COLO829 (cell line): Measurements from ENCODE around the gene WDHD1.
A peak's percentile ranks its signal among the peaks of the same experiment; 100 is the strongest.
"Not testable (repeated sequence)": the region's sequence is repeated elsewhere in the genome, so short reads cannot be mapped to it uniquely, and the experiment has no call there.

Source experiments
- DNase-seq: peaks from one replicate; pipeline ENCODE4 v3.0.0; 2012; ENCODE audit warnings: low spot score

Gene WDHD1

GRCh38 chr14:55026793-55027561 lies at the start of gene WDHD1, which contains the start of gene SOCS4:
WDHD1 (minus strand) TSS chr14:55027099; CDS start chr14:55026787, 312 bp downstream.
SOCS4 (plus strand) TSS chr14:55027236; CDS start chr14:55043042, 15,806 bp downstream.
- peak; percentile 84 for DNase-seq

GRCh38 chr14:55075628-55076175 lies 48.8 kb upstream of the WDHD1 start:
- DNase-seq: no peak

- no peak for DNase-seq
Measured at GRCh38 chr14:55074662-55075061, 47.8 kb upstream of the WDHD1 start.

- DNase-seq: no peak
Measured at GRCh38 chr14:55073856-55074255, 47.0 kb upstream of the WDHD1 start.

- no peak for DNase-seq
Measured at GRCh38 chr14:55071870-55072640, 45.2 kb upstream of the WDHD1 start.

- no peak for DNase-seq
Measured at GRCh38 chr14:55070981-55071411, 44.1 kb upstream of the WDHD1 start.

GRCh38 chr14:55066223-55066622 lies 39.3 kb upstream of the WDHD1 start:
- DNase-seq: no peak

- no peak for DNase-seq
Measured at GRCh38 chr14:55065411-55065810, 38.5 kb upstream of the WDHD1 start.

GRCh38 chr14:55064896-55065295 lies 38.0 kb upstream of the WDHD1 start:
- DNase-seq: not testable (repeated sequence)

GRCh38 chr14:55062517-55063351 lies 35.8 kb upstream of the WDHD1 start:
- no peak for DNase-seq

GRCh38 chr14:55059333-55059732 lies 32.4 kb upstream of the WDHD1 start:
- DNase-seq: no peak

GRCh38 chr14:55057919-55058318 lies 31.0 kb upstream of the WDHD1 start:
- no peak for DNase-seq

- DNase-seq: no peak
Measured at GRCh38 chr14:55054098-55054497, 27.2 kb upstream of the WDHD1 start.

- DNase-seq: no peak
Measured at GRCh38 chr14:55053500-55053899, 26.6 kb upstream of the WDHD1 start.

GRCh38 chr14:55053018-55053417 lies 26.1 kb upstream of the WDHD1 start:
- no peak for DNase-seq

- peak; percentile 11 for DNase-seq
Measured at GRCh38 chr14:55052269-55052930, 25.5 kb upstream of the WDHD1 start.

- DNase-seq: peak; percentile 95
Measured at GRCh38 chr14:55051423-55052268, 24.7 kb upstream of the WDHD1 start, which contains the start of gene MAPK1IP1L. MAPK1IP1L (plus strand) TSS chr14:55051647; CDS start chr14:55061684, 10,037 bp downstream.

- DNase-seq: no peak
Measured at GRCh38 chr14:55051165-55051422, 24.2 kb upstream of the WDHD1 start.

- DNase-seq: no peak
Measured at GRCh38 chr14:55048900-55049436, 22.1 kb upstream of the WDHD1 start.
